HG03025 (cell line): Measurements from ENCODE around the gene ARHGAP12.
A peak's percentile ranks its signal among the peaks of the same experiment; 100 is the strongest.
"Not testable (repeated sequence)": the region's sequence is repeated elsewhere in the genome, so short reads cannot be mapped to it uniquely, and the experiment has no call there.

ENCODE experiments used
- ATAC-seq: cut with Tn5 transposase; IDR thresholded peaks from one replicate; pipeline ENCODE4 v1.9.1; 2021; ENCODE audit warnings: mild to moderate bottlenecking, moderate library complexity; ENCODE audit not compliant: unreplicated experiment, low FRiP score

Gene ARHGAP12

GRCh38 chr10:31774928-31775650, 153.5 kb downstream of the ARHGAP12 start:
- ATAC-seq = no peak

DNA sequence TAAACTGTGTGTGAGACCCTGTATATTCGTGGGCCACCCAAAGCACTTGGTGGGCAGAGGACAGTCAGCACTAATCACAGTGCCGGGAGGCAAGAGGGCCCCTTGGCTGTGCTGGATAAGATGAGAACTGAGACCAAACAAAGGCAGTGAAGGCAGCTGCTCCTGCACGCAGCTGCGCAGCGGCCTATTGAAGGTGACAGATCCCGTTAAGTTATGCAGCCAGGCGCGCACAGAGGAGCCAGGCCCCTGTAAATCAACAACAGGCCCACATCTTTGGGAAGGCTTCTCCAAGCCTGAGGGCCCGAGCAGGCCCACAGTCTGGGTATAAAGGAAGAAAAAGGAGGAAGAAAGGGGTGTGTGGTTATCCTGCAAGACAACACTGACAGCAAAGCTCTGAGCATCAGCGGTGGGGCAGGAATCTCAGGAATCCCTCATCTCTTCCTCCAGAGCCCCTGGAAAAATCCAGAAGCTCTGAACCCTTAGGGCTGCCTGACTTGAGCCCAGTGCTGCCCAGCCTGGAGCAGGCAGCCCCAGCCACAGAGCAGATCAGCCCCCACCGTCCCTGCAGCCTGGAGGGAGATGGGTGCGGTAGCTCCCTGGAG, 154.2 kb downstream of the ARHGAP12 start:
- ATAC-seq = no peak

- ATAC-seq = no peak
These were observed 154.8 kb downstream of the ARHGAP12 start for GRCh38 chr10:31773749-31774298.

DNA sequence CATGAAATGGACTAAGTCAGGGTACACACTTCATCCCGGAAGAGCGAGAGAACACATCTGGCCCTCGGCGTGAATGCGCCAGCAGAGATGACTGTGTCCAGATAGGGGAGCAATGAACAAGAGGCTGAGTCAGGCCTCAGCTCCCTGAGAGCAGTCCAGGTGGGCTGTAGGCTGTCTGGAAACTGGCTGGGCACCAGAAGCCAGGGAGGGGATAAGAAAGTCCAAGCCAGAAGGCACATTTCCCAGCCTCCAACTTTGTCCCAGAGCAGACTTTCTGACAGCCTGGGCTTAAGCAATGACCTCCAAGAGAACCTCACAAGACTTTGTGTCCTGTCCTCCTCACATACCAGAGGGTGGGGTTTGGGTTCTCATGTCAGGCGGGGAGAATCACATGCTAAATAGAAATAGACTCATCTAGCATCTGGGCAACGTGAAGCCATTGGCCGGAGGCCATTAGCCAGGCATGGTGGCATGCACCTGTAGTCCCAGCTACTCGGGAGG, 157.2 kb downstream of the ARHGAP12 start:
- ATAC-seq = no peak

DNA sequence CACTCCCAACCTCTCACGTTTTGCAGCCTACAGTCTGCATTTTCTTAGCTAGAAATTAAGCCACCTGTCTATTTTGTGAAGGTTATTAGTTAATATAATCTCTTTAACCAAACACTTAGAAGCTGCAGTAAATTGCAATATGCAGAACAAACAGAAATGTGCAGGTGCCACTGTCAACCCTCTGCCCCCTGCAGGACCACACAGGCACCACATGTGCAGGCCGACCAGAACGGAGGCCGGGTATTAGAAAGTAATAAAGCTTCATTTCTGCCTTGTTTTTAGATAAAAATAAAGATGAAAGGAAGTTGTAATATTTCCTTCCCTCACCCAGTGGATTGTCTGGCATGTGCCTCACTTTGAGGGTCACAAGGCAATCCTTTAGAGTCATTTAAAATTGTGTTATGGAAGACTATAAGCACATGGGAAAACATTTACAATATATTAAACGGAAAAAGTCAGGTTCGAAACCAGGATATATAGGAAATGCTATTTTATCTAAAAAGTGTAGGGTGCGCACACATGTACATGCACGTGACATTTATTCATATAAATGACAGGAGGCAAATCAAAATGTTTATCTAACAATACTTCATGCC, 158.2 kb downstream of the ARHGAP12 start:
- no peak for ATAC-seq

DNA sequence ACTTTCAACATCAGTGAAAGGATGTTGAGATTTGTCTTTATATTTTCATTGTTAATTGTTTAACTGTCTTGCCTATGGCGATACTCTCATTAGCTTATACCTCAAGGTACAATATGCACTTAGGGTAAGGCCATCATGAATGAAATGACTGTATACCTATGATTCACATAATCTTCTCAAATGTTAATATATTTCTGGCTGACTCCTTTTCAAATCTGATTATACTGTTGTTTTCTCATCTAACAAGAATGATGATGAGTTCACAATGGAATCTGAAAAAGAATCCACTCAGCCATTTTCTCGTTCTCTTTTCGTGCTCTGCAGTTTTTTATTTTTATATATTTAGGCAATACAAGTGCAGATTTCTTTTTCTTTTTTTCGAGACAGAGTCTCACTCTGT, 159.1 kb downstream of the ARHGAP12 start:
- no peak for ATAC-seq

DNA sequence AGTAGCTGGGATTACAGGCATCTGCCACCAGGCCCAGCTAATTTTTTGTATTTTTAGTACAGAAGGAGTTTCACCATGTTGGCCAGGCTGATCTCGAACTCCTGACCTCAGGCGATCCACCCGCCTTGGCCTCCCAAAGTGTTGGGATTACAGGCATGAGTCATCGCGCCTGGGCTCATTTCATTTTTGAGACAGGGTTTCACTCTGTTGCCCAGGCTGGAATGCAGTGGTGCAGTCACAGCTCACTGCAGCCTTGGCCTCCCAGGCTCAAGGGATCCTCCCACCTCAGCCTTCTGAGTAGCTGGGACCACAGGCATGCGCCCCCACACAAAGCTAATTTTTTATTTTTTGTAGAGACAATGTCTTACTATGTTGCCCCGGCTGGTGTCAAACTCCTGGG, 159.7 kb downstream of the ARHGAP12 start:
- ATAC-seq = not testable (repeated sequence)

DNA sequence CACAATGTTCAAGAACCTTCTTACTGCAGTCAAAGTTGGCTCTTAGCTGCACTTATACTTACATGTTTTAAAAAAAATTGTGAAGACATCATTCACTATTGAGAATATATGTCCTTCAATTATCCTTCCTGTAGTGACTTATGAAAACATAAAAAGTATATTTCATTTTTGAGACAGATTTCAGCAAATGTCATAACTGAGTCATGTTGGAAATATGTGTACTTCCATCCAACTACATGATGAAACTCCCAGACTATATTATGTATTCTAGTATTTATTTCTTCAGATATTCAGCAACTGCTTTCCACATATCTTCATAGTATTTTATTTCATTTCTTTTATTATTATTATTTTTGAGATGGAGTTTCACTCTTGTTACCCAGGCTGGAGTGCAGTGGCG, 160.2 kb downstream of the ARHGAP12 start:
- no peak for ATAC-seq

GRCh38 chr10:31765541-31765940, 163.1 kb downstream of the ARHGAP12 start:
- ATAC-seq = no peak

GRCh38 chr10:31762316-31762715, 166.3 kb downstream of the ARHGAP12 start:
- no peak for ATAC-seq

- no peak for ATAC-seq
These were observed 167.5 kb downstream of the ARHGAP12 start for GRCh38 chr10:31761156-31761555.

DNA sequence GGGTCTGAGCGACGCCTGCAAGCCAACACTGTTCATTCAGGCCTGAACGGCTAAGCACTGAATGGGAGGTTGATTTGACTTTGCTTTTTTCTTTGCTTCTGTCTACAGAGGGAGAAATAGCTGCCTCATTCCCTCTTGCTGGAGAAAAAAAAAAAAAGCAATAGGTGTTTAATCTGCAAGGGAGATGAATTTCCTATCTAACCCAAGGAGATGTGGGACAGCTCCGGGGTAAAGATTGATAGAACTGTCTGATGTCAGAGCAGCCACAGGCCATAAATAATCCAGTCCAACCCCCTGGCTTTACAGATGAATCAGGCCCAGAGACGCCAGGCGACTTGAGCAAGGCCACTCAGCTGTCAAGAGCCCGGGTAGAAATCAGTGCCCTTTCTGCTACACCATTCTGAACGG, 168.0 kb downstream of the ARHGAP12 start:
- no peak for ATAC-seq

GRCh38 chr10:31759799-31760626, 168.6 kb downstream of the ARHGAP12 start:
- peak; percentile 96 for ATAC-seq

DNA sequence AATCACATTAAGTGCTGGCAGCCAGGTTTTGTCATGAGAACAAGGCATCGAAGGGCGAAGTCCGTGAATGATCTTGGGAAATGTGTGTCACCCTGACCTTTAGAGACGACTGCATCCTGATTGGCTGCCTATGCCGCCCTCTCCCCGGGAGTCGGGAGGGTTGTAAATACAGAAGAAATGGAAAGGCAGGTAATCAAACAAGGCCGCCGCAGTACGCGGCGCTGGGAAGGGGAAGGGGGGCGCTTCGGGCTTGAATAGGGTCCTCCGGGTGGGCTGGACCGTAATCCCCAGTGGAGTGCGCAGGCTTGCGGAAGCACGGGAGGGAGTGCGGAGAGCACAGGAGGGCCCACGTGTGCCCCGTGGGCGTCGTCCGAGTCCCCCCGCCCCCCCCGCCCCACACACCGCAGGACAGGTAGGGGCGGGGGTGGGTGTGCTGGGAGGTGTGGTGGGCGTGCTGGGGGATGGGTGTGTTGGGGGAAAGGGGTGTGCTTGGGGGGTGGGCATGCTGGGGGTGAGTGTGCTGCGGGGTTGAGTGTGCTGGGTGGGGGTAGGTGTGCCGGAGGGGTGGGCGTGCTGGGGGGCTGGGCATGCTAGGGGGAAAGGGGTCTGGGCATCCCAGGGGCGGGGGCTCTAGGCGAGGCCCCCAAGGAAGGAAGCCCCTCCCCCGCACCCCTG, 169.4 kb downstream of the ARHGAP12 start:
- ATAC-seq = no peak

DNA sequence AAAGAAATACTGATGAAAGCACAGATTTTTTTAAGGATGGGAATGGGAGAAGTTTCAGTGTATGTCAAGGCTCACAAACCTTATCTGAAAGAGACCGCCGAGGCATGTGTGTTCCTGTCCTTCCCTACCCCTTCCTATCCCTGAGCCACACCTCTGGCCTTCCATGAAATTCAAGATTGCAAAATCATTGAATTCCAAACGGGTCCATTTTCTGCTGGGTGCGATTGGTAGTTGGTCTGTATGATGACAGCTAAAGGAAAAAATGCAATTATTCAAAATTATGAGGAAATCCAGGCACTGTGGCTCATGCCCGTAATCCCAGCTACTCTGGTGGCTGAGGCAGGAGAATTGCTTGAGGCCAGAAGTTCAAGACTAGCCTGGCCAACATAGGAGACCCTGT, 170.1 kb downstream of the ARHGAP12 start:
- no peak for ATAC-seq

DNA sequence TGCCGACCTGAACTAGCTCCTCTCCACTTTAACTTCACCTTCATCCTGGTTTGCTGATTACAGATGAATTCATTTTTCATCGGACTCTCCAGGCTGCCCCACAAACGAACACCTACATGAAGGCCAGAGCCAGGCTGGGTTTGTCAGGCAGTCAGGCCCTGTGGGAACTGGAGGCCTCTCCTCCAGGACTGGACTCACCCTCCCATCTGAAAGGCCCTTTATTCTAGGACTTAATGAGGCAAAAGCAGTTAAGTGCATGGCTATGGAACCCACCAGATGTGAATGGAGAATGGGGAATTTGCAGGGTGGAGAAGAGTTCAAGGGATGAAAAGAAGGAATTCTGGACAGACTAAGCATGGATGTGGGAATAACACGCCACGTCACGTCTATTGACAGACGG, 170.8 kb downstream of the ARHGAP12 start:
- no peak for ATAC-seq

- ATAC-seq = no peak
These were observed 171.2 kb downstream of the ARHGAP12 start for GRCh38 chr10:31757386-31757791.

DNA sequence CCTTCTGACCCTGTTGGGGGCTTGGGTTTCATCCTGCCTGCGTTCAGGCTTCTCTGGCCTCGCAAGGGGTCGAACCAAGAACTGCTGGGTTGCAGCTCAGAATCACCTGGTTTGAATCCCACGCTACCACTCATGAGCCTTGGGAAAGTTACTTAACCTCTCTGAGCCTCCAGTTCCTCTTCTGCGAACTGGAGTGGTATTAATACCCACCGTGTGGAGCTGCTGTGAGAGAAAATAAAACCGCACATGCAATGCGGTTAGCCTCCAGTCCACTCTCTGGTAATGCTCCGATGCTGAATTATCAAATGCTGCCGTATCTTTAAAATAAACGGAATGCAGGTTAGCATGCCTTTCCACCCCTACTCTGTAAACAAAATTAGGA, 171.9 kb downstream of the ARHGAP12 start:
- no peak for ATAC-seq

- no peak for ATAC-seq
These were observed 172.4 kb downstream of the ARHGAP12 start for GRCh38 chr10:31756101-31756728.
